ENCODE measurements around the gene HSPA12A. TPM values are rescaled to one million over a fixed set of nuclear protein-coding genes. Genes with fewer than 3 reads are reported as not detected.

The HSPA12A gene
- total RNA-seq, 1 experiment from 2014 or later: 3.1 TPM

DNA sequence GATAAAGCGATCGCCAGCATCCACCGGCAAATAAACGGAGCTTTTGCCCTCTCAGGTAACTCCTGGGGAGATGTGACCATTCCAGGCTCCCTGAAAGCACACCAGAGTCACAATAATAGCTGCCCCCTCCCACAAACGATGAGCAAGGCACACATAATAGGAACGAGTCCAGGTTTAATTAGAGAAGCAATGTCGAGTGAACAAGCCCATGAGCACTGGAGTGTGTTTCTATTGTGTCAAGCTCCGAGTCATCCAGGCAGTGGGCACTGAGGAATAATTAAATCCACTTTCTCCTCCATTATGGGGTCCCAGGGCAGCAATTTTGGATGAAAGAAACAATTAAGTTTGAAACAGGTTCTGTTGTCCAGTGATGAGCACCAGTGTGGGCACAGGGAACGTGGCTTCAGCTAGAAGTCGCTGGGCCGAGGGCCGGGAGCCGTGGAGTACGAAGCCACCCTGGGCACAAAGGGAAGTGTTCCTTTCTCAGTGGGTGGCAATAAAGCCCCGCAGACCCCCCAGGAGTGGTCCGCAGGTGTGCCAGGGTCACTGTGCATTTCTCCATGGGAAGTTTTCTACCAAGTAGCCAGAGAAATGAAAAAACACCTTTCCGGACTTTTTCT is 109.7 kb downstream of the HSPA12A start:
- Histone ChIP-seq H3K4me2 (ENCODE audit: low read length) (no peak overlapping the region), H4K20me1 (ENCODE audit: low read length) (no peaks in the 10 kb centered on the region), H3K9ac (ENCODE audit: low read length) (no peak overlapping the region), H3F3A (ENCODE audit: low read length, unreplicated experiment) (no peaks in the 10 kb centered on the region), H3K9me2 (replicated peaks; ENCODE audit: low read length) (no peaks in the 10 kb centered on the region), H3K27me3 (ENCODE audit: low read length) (no peaks in the 10 kb centered on the region), H3K4me3 (ENCODE audit: low read length) (no peak overlapping the region), H3K79me2 (ENCODE audit: low read length) (no peaks in the 10 kb centered on the region), H3K27ac (ENCODE audit: low read length) (no peak overlapping the region), H3K4me1 (ENCODE audit: insufficient read depth, low read length) (no peaks in the 10 kb centered on the region), H3K36me3 (ENCODE audit: low read depth, low read length) (no peaks in the 10 kb centered on the region), H2AFZ (ENCODE audit: low read length) (no peak overlapping the region), H3K9me3 (ENCODE audit: low read length) (no peaks in the 10 kb centered on the region)
- TF ChIP-seq, protein P1, sequence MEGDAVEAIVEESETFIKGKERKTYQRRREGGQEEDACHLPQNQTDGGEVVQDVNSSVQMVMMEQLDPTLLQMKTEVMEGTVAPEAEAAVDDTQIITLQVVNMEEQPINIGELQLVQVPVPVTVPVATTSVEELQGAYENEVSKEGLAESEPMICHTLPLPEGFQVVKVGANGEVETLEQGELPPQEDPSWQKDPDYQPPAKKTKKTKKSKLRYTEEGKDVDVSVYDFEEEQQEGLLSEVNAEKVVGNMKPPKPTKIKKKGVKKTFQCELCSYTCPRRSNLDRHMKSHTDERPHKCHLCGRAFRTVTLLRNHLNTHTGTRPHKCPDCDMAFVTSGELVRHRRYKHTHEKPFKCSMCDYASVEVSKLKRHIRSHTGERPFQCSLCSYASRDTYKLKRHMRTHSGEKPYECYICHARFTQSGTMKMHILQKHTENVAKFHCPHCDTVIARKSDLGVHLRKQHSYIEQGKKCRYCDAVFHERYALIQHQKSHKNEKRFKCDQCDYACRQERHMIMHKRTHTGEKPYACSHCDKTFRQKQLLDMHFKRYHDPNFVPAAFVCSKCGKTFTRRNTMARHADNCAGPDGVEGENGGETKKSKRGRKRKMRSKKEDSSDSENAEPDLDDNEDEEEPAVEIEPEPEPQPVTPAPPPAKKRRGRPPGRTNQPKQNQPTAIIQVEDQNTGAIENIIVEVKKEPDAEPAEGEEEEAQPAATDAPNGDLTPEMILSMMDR (conservative IDR thresholded peaks at IDR 0.05; ENCODE audit: low read depth, low read length): no peak
- TF ChIP-seq EZH2 (IDR thresholded peaks at IDR 0.05; ENCODE audit: low read length, unreplicated experiment): no peak
- TF ChIP-seq EZH2phosphoT487 (IDR thresholded peaks at IDR 0.05; ENCODE audit: borderline replicate concordance, low read length): no peak
- ATAC-seq: no peak
- no TSS peak for BruUV-seq (replicated peaks)
- ChIA-PET CTCF (no interaction called here), POLR2A (ENCODE audit: unreplicated experiment) (no interaction called here)
- no peak for DNase-seq
- intact Hi-C loops (cut with micrococcal nuclease): no loop called here

DNA sequence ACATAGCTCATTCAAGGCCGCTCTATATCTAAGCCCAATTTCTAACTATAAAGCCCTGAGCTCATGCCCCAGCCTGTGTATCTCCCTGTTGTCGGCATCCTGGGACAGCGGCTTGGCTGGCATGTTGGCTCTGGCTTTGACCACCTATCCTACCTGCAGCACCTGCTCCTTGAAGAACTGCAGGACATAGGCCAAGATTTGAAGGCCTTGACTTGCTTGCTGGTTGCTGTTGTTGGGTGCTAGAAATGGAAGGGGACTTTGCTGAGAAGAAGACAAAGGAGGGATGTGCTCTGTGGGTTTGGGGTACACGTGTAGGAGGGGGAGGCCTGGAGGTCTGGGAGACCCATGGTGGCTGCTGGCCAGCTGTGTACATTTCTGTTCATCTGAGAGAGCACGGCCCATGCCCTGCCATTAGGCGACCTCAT is 110.5 kb downstream of the HSPA12A start:
- Histone ChIP-seq H3K4me3 (ENCODE audit: low read length) (no peak overlapping the region), H3K4me1 (ENCODE audit: insufficient read depth, low read length) (no peaks in the 10 kb centered on the region), H3F3A (ENCODE audit: low read length, unreplicated experiment) (no peaks in the 10 kb centered on the region), H3K9me3 (ENCODE audit: low read length) (no peaks in the 10 kb centered on the region), H3K79me2 (ENCODE audit: low read length) (no peaks in the 10 kb centered on the region), H2AFZ (ENCODE audit: low read length) (no peak overlapping the region), H3K9ac (ENCODE audit: low read length) (no peak overlapping the region), H3K36me3 (ENCODE audit: low read depth, low read length) (no peaks in the 10 kb centered on the region), H3K27ac (ENCODE audit: low read length) (no peak overlapping the region), H3K9me2 (replicated peaks; ENCODE audit: low read length) (no peaks in the 10 kb centered on the region), H3K27me3 (ENCODE audit: low read length) (no peaks in the 10 kb centered on the region), H3K4me2 (ENCODE audit: low read length) (no peak overlapping the region), H4K20me1 (ENCODE audit: low read length) (no peaks in the 10 kb centered on the region)
- TF ChIP-seq, protein P1 (conservative IDR thresholded peaks at IDR 0.05; ENCODE audit: low read depth, low read length): no peak
- TF ChIP-seq EZH2phosphoT487 (IDR thresholded peaks at IDR 0.05; ENCODE audit: borderline replicate concordance, low read length) (no peak), EZH2 (IDR thresholded peaks at IDR 0.05; ENCODE audit: low read length, unreplicated experiment) (no peak)
- intact Hi-C loops (cut with micrococcal nuclease): no loop called here
- DNase-seq (no peak), ATAC-seq (no peak)
- POLR2A ChIA-PET (ENCODE audit: unreplicated experiment): no interaction called here
- no TSS peak for BruUV-seq (replicated peaks)
- CTCF ChIA-PET: no interaction called here

DNA sequence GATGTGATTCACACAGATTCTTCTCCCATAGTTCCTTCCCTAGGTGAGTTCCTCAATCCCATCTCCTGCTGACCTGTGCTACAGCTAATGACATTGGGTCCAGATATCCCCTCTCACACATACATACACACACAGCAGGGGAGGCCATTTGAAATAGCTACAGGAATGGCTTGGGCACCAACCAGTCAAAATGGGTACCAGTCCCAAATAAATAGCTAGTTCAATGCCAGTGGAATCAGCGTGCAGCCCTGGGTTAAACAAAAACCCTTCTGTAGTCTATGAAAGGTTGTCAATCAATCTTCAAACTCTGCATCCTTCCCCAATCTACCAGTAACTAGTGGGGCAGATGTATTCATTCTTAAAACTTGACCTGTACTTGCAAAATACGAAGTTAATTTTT is 112.3 kb downstream of the HSPA12A start:
- BruUV-seq (replicated peaks): no TSS peak
- ATAC-seq: no peak

More for the DNA sequence above, 112.3 kb downstream of the HSPA12A start:
- intact Hi-C loops (cut with micrococcal nuclease): no loop called here
- H4K20me1 ChIP-seq (ENCODE audit: low read length): no peaks in the 10 kb centered on the region
- H2AFZ ChIP-seq (ENCODE audit: low read length): no peak overlapping the region
- POLR2A ChIA-PET (ENCODE audit: unreplicated experiment): no interaction called here
- no peak overlapping the region for H3K4me3 ChIP-seq (ENCODE audit: low read length)
- peaks cover 11% of the 10 kb centered on the region; the same call in 1 of the 2 replicates for H3K27me3 ChIP-seq (ENCODE audit: low read length)
- H3K4me1 ChIP-seq (ENCODE audit: insufficient read depth, low read length): no peaks in the 10 kb centered on the region
- H3K9me2 ChIP-seq (replicated peaks; ENCODE audit: low read length): no peaks in the 10 kb centered on the region
- CTCF ChIA-PET: no interaction called here
- no peaks in the 10 kb centered on the region for H3K9me3 ChIP-seq (ENCODE audit: low read length)
- TF ChIP-seq, protein P1 (conservative IDR thresholded peaks at IDR 0.05; ENCODE audit: low read depth, low read length): no peak
- no peak for TF ChIP-seq EZH2phosphoT487 (IDR thresholded peaks at IDR 0.05; ENCODE audit: borderline replicate concordance, low read length)
- TF ChIP-seq EZH2 (IDR thresholded peaks at IDR 0.05; ENCODE audit: low read length, unreplicated experiment): no peak
- no peak for DNase-seq
- H3K27ac ChIP-seq (ENCODE audit: low read length): no peak overlapping the region
- no peaks in the 10 kb centered on the region for H3K79me2 ChIP-seq (ENCODE audit: low read length)
- no peaks in the 10 kb centered on the region for H3K36me3 ChIP-seq (ENCODE audit: low read depth, low read length)
- H3K9ac ChIP-seq (ENCODE audit: low read length): no peak overlapping the region
- H3F3A ChIP-seq (ENCODE audit: low read length, unreplicated experiment): no peaks in the 10 kb centered on the region
- H3K4me2 ChIP-seq (ENCODE audit: low read length): no peak overlapping the region
